Stimulated activated effector memory CD8-positive, alpha-beta T cell treated with anti-CD3 and anti-CD28 coated beads, Interleukin-12 subunit alpha, Interleukin-12 subunit beta, amount 100 ng/mL, for 72 hours (primary cell): ENCODE data around the gene DACT2.
"Not testable (repeated sequence)": the region's sequence is repeated elsewhere in the genome, so short reads cannot be mapped to it uniquely, and the experiment has no call there.

Source experiments
- ATAC-seq: fragments of 150-1000 bp; cut with Tn5 transposase; 2 replicates; pipeline ENCODE4 v1.10.0; 2021
- DNase-seq, 2 donors: peaks; one replicate each; pipeline ENCODE4 v3.0.0; 2021 to 2022; ENCODE audit warnings: low spot score in 2 of 2
- H3K27ac Mint-ChIP-seq: one replicate; pipeline ENCODE4 v1.8.0; 2022; ENCODE audit warnings: mild to moderate bottlenecking, mixed read lengths
- H3K36me3 Mint-ChIP-seq: one replicate; pipeline ENCODE4 v1.8.0; 2022; ENCODE audit warnings: mild to moderate bottlenecking, mixed read lengths
- H3K4me1 Mint-ChIP-seq: one replicate; pipeline ENCODE4 v1.8.0; 2022; ENCODE audit warnings: mixed read lengths
- H3K4me3 Mint-ChIP-seq: one replicate; pipeline ENCODE4 v1.8.0; 2022; ENCODE audit warnings: mild to moderate bottlenecking, mixed read lengths
- H3K9me3 Mint-ChIP-seq: one replicate; pipeline ENCODE4 v1.8.0; 2022; ENCODE audit warnings: mixed read lengths

The DACT2 gene

DNA sequence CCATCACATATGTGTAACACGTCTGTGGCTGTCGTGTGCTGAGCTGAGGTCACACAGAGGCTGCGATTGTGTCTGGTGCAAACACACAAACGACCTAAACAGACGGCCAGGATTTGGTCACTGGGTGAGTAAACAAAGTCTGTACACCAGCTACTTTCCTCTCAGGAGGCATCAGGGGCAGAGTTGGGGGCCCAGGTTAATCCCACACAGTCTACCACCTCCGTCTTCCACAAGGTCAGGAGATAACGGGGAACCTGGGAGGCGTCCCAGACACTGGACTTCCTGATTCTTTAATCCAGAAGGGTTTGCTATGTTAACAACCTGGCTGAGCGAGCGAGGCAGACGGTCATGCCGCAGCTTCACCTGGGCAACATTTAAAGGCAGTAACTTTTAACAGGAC, 1.5 kb downstream of the DACT2 start:
- DNase-seq: no peak
- no peak for ATAC-seq
- H3K4me1 Mint-ChIP-seq: no peaks in the 10 kb centered on the region
- no peak overlapping the region for H3K4me3 Mint-ChIP-seq
- H3K9me3 Mint-ChIP-seq: peaks cover 3% of the 10 kb centered on the region
- H3K27ac Mint-ChIP-seq: no peak overlapping the region
- H3K36me3 Mint-ChIP-seq: no peaks in the 10 kb centered on the region

DNA sequence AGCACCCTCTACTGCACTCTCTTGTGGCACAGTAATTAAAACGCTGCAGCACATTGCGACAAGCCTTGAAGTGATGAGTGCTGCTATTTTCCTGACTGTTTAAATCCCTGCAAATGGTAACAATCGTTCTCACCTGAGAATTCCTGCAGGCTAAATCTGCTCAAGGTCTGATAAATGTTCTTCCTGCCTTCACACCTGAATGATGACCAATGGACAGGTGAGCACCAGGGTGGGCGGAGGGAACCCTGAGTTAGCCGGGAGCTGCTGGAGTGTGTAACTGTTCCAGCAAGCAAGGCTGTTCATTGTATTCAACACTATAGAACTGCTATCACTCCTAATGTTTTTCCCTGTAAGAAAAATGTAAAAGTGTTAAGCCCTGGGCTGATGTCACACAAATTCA, 4.0 kb downstream of the DACT2 start:
- DNase-seq: peak in 1 of 2 donors; percentile 15
- Mint-ChIP-seq H3K4me3 (no peak overlapping the region), H3K4me1 (no peaks in the 10 kb centered on the region), H3K36me3 (no peaks in the 10 kb centered on the region), H3K27ac (no peak overlapping the region), H3K9me3 (no peaks in the 10 kb centered on the region)
- no peak for ATAC-seq

DNA sequence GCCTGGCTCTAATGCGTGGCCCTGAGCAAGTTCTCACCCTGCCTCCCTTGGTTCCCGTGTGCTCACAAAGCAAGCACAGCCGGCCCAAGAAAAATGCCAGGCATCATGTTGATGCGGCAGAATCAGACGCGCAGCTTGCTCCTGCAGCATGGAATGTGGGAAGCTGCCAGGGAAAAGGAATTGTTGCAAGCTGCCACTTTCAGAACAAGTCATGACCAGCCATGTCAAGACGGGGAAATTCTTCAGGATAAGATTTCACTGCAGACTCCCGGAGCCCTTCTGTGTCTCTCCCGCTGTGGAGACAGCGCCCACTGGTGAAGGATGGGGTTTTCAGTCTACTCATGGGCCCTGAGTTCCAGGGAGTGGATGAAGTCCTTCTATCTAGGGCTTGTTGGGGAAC, 4.6 kb downstream of the DACT2 start:
- no peaks in the 10 kb centered on the region for H3K9me3 Mint-ChIP-seq
- peak in 1 of 2 donors; percentile 29 for DNase-seq
- no peaks in the 10 kb centered on the region for H3K4me1 Mint-ChIP-seq
- H3K36me3 Mint-ChIP-seq: no peaks in the 10 kb centered on the region
- no peak overlapping the region for H3K27ac Mint-ChIP-seq
- H3K4me3 Mint-ChIP-seq: no peak overlapping the region
- ATAC-seq: no peak

DNA sequence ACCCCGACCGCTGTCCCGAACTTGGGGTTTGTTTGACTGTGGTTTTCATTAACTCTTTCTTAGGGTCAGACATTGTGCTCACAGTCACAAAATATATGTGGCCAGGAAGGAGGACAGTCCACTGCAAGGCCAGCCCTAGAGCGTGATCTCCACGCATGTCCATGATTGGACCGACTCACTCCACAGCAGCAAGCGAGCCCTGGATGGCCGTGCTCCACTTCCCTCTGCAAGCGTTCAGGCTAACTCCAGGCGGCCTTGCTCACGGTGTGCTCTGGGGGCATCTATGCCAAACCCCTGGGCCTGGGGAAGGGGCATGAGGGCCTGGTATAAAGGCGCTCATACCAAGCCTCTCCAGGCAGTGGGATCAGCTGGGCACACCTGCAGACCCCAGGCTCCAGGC, 5.6 kb downstream of the DACT2 start:
- H3K4me1 Mint-ChIP-seq: no peaks in the 10 kb centered on the region
- ATAC-seq: no peak
- no peak for DNase-seq
- H3K36me3 Mint-ChIP-seq: no peaks in the 10 kb centered on the region
- H3K9me3 Mint-ChIP-seq: no peaks in the 10 kb centered on the region
- H3K27ac Mint-ChIP-seq: no peak overlapping the region
- H3K4me3 Mint-ChIP-seq: no peak overlapping the region

DNA sequence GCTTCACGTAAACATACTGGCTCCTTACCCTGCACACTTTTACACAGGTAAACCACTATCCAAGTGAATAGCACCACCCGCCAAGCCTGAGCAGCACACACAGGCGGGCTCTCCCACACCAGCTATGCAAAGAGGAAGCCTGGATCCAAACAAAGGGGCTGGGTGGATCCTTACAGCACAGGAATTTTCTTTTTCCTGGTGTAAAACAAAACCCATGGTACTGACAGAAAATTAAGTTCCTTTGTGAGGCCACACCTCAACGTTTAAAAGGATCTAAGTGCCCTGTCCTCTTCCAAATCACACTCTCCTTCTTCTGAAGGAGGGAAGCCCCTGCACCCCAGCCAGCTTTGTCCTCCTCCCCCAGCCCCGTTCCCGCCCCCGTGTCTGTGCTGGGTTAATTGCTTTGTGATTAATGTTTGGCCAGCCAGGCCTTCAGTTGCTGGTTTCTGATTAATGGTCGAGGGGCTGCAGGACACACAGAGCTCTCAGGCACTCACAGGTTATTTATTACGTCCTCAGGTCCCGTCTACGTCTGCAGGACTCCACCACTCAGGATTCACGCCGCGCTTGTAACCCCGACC, 6.1 kb downstream of the DACT2 start:
- no peaks in the 10 kb centered on the region for H3K36me3 Mint-ChIP-seq
- H3K9me3 Mint-ChIP-seq: no peaks in the 10 kb centered on the region
- ATAC-seq (no peak), DNase-seq (peak in 1 of 2 donors; percentile 35)
- H3K27ac Mint-ChIP-seq: no peak overlapping the region
- H3K4me3 Mint-ChIP-seq: no peak overlapping the region
- no peaks in the 10 kb centered on the region for H3K4me1 Mint-ChIP-seq

DNA sequence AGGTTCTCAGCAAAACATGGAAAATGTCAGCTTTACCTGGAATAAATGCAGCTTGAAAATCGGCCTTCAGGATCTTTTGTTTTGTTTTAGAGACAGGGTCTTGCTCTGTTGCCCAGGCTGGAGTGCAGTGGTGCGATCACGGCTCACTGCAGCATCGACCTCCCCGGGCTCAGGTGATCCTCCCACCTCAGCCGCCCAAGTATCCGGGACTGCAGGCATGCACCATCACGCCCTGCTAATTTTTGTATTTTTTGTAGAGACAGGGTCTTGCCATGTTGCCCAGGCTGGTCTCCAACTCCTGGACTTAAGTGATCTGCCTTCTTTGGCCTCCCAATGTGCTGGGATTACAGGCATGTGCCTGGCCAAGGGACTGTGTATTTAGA, 7.5 kb downstream of the DACT2 start:
- not testable (repeated sequence) for H3K36me3 Mint-ChIP-seq, H3K27ac Mint-ChIP-seq, H3K4me3 Mint-ChIP-seq, ATAC-seq, H3K9me3 Mint-ChIP-seq, H3K4me1 Mint-ChIP-seq, DNase-seq

DNA sequence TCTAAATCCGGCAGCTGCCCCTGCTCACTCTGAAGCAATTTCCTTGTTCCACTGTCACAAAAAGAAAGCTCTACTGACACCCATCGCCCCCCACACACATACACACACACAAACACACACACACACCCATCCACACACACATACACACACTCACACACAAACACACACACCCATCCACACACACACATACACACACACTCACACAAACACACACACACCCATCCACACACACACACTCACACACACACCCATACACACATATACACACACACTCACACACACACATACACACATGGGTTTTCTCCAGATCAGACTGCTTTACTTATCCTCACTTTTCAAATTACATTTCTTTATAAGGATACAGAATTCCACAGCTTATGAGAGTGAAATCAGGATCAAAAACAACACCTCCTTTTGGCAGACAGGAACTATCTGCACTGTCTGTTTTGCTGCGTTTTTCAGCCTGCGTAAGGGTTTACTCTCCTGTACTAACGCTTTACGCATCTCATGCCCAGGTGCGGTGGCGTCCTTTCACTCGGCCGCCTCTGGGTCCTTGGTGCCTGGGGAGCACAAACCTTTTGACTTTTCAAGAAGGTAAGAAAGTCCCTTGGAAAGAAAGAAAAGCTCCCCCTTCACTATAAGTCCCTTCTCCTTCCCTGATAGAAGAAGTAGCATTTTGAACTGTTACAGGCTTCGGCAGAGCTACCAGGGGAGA, 8.0 kb downstream of the DACT2 start:
- Mint-ChIP-seq H3K27ac (no peak overlapping the region), H3K9me3 (no peaks in the 10 kb centered on the region), H3K4me1 (no peaks in the 10 kb centered on the region), H3K4me3 (no peak overlapping the region), H3K36me3 (no peaks in the 10 kb centered on the region)
- no peak for DNase-seq
- ATAC-seq: no peak

DNA sequence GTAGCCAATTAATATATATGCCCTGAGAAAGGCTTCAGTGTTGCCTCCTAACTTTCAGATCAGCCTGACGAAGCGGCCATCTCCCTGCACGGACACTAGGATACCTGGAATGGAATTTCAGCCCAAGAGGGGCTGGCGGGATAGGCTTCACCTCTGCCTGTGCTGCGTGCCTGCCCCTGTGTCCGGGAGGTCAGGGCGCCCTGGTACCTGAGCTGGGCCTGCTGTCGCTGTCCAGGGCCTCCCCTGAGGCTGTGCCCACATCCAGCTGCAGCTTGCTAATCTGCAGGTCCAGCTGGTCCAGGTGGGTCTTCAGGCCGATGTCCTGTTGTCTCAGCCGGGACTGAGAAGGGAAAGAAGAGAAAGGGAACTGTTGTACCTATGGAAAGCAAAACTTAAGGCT, 8.6 kb downstream of the DACT2 start:
- H3K27ac Mint-ChIP-seq: no peak overlapping the region
- ATAC-seq (no peak), DNase-seq (no peak)
- H3K4me1 Mint-ChIP-seq: no peaks in the 10 kb centered on the region
- H3K36me3 Mint-ChIP-seq: no peaks in the 10 kb centered on the region
- H3K9me3 Mint-ChIP-seq: no peaks in the 10 kb centered on the region
- no peak overlapping the region for H3K4me3 Mint-ChIP-seq

DNA sequence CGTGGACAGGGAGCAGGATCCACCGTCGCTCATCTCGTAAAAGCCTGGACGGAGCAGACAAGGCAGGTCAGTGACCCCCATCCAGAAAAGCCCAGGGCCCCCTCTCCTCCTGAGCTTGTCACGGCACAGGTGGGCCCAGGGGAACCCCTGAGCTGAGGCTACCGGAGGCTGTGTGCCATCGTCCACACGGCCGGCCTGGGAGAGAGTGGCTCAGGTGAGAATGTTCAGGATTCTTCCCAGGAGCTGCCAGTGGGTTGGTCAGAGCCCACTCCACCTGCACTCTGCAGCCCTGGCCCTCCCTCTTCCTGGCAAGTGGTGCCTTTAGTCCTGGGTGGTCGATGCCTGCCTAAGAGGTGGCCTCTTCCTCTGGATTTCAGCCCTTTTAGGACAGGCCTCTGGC, 9.2 kb downstream of the DACT2 start:
- Mint-ChIP-seq H3K4me1 (no peaks in the 10 kb centered on the region), H3K4me3 (no peak overlapping the region), H3K27ac (no peak overlapping the region), H3K9me3 (no peaks in the 10 kb centered on the region), H3K36me3 (no peaks in the 10 kb centered on the region)
- DNase-seq (no peak), ATAC-seq (no peak)

DNA sequence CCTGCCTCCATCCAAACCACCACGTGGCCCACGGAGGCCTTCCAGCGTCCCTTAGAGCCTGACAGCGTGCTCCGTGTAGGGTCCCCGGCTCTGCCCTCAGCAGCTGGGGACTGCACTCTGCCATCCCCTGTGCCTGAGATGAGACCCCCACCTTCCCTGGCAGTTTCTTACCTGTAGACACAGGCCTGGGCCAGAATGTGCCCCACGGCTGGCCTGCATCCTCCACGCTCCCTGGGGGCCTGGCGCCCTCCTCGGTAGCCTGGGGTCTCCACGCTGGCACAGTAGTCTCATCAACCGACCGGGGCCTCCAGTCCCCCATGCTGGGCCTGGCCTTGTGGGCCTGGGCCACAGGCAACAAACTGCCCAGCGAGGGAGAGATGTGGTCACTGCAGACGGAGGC, 9.6 kb downstream of the DACT2 start:
- no peak for DNase-seq
- no peaks in the 10 kb centered on the region for H3K9me3 Mint-ChIP-seq
- H3K4me1 Mint-ChIP-seq: no peaks in the 10 kb centered on the region
- no peak overlapping the region for H3K4me3 Mint-ChIP-seq
- H3K36me3 Mint-ChIP-seq: no peaks in the 10 kb centered on the region
- no peak for ATAC-seq
- no peak overlapping the region for H3K27ac Mint-ChIP-seq

DNA sequence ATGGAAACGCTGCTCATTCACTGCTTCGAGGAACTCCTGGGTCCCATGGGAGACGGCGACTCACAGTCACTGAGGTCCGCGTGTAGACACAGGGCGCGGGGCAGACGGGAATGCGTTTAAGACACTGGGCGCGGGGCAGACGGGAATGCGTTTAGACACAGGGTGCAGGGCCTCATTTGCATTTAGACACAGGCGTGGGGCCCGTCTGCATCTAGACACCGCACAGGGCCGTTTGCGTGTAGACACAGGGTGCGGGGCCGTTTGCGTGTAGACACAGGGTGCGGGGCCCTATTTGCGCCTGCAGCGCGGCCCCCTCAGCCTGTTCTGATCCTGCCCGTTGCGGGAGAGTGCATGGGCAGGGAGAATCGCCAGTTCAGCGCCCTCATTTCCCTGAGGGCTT, 10.4 kb downstream of the DACT2 start:
- no peaks in the 10 kb centered on the region for H3K9me3 Mint-ChIP-seq
- H3K4me3 Mint-ChIP-seq: no peak overlapping the region
- DNase-seq: no peak
- no peak overlapping the region for H3K27ac Mint-ChIP-seq
- no peaks in the 10 kb centered on the region for H3K4me1 Mint-ChIP-seq
- no peak for ATAC-seq
- H3K36me3 Mint-ChIP-seq: no peaks in the 10 kb centered on the region

DNA sequence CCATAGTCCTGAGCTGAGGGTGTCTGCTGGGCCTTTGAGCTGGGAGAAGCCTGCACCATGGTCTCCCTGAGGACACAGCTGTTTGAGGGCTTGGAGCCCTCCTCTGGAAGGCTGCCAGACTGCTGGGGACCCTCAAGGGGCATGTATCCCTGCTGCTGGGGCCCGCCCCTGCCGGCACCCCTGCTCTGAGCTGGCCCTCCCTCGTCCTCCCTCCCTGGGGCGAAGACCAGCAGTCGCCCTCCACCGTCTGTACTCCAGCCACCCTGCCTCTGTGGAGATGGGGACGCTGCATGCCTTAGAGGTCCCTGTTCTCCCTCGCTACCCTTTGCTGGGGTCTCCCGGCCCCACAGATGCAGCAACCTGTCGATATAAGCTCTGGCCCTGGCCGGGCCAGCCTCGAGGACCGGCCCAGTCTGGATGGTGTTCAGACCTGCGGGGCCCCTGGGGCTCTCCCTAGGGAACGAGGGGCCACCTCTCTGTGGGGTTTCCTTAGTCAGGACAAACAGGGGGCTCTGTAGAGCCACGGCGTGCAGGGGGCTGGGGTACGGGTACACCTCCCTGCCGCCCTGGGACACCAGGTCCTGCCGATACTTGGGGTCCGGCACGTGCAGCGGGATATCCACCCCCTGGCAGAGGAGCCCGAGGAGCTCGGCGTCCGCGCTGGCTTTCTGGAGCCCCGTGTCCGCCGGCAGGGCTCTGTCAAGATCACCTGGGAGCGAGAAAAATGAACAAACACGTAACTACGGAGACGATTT, 11.0 kb downstream of the DACT2 start:
- H3K4me3 Mint-ChIP-seq: no peak overlapping the region
- DNase-seq: no peak
- no peak for ATAC-seq
- H3K36me3 Mint-ChIP-seq: no peaks in the 10 kb centered on the region
- no peaks in the 10 kb centered on the region for H3K9me3 Mint-ChIP-seq
- H3K27ac Mint-ChIP-seq: no peak overlapping the region
- no peaks in the 10 kb centered on the region for H3K4me1 Mint-ChIP-seq

DNA sequence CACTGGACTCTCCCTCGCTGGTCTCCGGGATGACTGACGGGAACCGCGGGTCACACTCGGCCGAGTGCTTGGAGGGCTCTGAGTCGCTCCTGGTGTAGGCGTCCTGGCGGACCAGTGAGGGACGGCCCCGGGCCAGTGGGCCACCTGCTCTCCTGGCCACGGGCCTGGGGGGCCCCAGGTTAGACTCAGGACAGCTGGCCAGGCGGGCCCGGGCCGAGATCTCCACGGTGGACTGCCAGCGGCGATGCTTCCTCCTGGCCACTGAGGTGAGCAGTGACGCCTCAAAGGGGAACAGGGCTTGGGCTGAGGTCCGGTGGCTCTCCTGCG, 11.9 kb downstream of the DACT2 start:
- H3K36me3 Mint-ChIP-seq: no peaks in the 10 kb centered on the region
- no peaks in the 10 kb centered on the region for H3K4me1 Mint-ChIP-seq
- no peaks in the 10 kb centered on the region for H3K9me3 Mint-ChIP-seq
- DNase-seq: peak in 1 of 2 donors; percentile 18
- H3K4me3 Mint-ChIP-seq: no peak overlapping the region
- H3K27ac Mint-ChIP-seq: no peak overlapping the region
- ATAC-seq: no peak

DNA sequence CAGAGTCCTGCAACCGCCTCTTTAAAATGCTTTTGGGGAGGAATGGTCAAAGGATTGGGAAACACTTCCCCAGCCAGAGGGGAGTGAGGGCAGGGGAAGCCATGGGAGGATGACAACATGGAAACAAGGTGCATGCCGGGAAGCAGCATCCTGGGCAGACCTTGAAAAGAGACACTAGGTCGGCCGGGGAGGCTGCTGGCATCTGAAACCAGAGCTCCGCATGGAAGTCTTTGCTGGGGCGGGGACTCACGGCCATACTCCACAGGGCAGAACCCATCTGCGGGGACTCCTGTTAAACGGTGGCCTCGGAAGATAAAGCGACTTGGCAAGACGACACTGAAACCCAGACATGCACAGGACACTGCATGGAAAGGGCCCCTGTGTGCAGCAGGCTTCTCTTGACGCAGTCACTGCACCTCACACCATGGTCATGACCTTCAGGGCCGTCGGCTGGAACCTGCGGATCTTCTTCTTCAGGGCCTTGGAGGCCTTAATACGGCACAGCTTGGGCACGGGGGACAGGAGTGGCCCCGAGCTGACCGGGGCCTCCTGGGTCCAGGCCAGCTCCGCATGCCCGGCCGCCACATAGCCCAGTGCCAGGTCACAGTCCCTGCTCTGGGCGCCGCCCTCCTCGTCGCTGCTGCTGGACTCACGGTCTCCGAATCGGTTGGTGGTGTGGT, 12.4 kb downstream of the DACT2 start:
- Mint-ChIP-seq H3K4me3 (no peak overlapping the region), H3K27ac (no peak overlapping the region), H3K36me3 (no peaks in the 10 kb centered on the region), H3K4me1 (no peaks in the 10 kb centered on the region), H3K9me3 (no peaks in the 10 kb centered on the region)
- DNase-seq (no peak), ATAC-seq (no peak)

DNA sequence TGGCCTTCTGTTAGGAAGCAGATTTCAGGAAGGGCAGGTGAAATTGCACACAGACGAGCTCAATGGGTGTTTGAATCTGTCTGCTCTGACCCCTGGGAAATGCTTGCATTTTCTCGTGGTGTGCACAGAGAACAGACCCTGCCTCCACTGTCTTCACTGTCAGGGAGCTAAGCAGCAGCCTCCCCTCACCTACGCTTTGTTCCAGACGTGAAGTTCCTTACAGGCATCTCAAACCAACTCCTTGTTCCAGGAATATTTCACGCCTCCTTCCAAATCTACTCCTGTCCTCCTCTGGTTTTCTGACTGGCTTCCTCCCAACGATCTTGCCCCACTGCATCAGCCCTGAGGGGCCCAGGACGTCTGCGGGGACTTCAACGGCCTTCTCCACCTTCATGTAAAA, 13.7 kb downstream of the DACT2 start:
- Mint-ChIP-seq H3K27ac (no peak overlapping the region), H3K4me3 (no peak overlapping the region)

More for the DNA sequence above, 13.7 kb downstream of the DACT2 start:
- Mint-ChIP-seq H3K9me3 (no peaks in the 10 kb centered on the region), H3K36me3 (no peaks in the 10 kb centered on the region), H3K4me1 (no peaks in the 10 kb centered on the region)
- ATAC-seq (no peak), DNase-seq (no peak)
